Esophagus muscularis mucosa (tissue), 4 donors: ENCODE measurements around the gene REV1. TPM values are rescaled to one million over a fixed set of nuclear protein-coding genes. Genes with fewer than 3 reads are reported as not detected.

ENCODE experiments used
- DNase-seq: peaks from one replicate; pipeline ENCODE4 v3.0.0-alpha.2; 2017; ENCODE audit errors: extremely low spot score
- H3K27ac ChIP-seq, 4 donors: fragments of 200-600 bp; sonication (generic); replicated peaks in 1 of 4; 1 replicate in 3 of 4; 2 replicates in 1 of 4; pipeline ENCODE4 v1.5.1; 2016 to 2019; ENCODE audit warnings: mild to moderate bottlenecking in 1 of 4
- H3K27me3 ChIP-seq, 4 donors: fragments of 200-600 bp; sonication (generic); one replicate each; pipeline versions ENCODE4 v1.5.1 to v1.6.0; 2016 to 2019
- H3K36me3 ChIP-seq, 4 donors: fragments of 200-600 bp; sonication (generic); one replicate each; pipeline ENCODE4 v1.5.1; 2016 to 2019
- H3K4me1 ChIP-seq, 4 donors: fragments of 200-600 bp; sonication (generic); one replicate each; pipeline ENCODE4 v1.5.1; 2016 to 2019
- H3K4me3 ChIP-seq, 4 donors: fragments of 200-600 bp; sonication (generic); 1 replicate in 2 of 4; 2 replicates in 2 of 4; pipeline ENCODE4 v1.5.1; 2016 to 2019; ENCODE audit warnings: mild to moderate bottlenecking in 4 of 4, moderate library complexity in 1 of 4
- H3K9me3 ChIP-seq, 4 donors: fragments of 200-600 bp; sonication (generic); 1 replicate in 3 of 4; 2 replicates in 1 of 4; pipeline ENCODE4 v1.5.1; 2016 to 2019
- CTCF ChIP-seq, 3 experiments: fragments of 200-600 bp in 2 of 3; fragments of 450-650 bp in 1 of 3; sonication (generic) in 2 of 3; IDR thresholded peaks; one replicate each; pipeline ENCODE4 v1.5.1; 2017 to 2019; ENCODE audit warnings: antibody characterized with exemption in 3 of 3, mild to moderate bottlenecking in 2 of 3, moderate library complexity in 1 of 3
- EP300 ChIP-seq: sonication (generic); formaldehyde crosslinking; IDR thresholded peaks from one replicate; pipeline ENCODE4 v1.6.1; 2017; ENCODE audit warnings: antibody characterized with exemption
- POLR2A ChIP-seq: fragments of 450-650 bp; IDR thresholded peaks from one replicate; pipeline ENCODE4 v1.6.1; 2017; ENCODE audit warnings: antibody characterized with exemption, moderate library complexity, mild to moderate bottlenecking, low read depth
- POLR2AphosphoS5 ChIP-seq, 2 donors: sonication (generic); formaldehyde crosslinking; IDR thresholded peaks; one replicate each; pipeline ENCODE4 v1.6.1; 2017; ENCODE audit warnings: antibody characterized with exemption in 2 of 2
- WGBS: methylation state at CpG from one replicate; pipeline ENCODE4 v1.1.5; 2018; 5-methylcytosine and 5-hydroxymethylcytosine counted together
- intact Hi-C: fragments of 100-400 bp; cut with DNase I; formaldehyde crosslinking; loops from one replicate; pipeline ENCODE4 v1.15.1; 2023
- total RNA-seq, 4 donors: library from RNA; depleted of rRNA; stranded (reverse); fragments of >200 nt; gene quantifications; one replicate each; pipeline versions ENCODE4 v1.1.0 to v1.2.1, GENCODE V29; 2016

Gene REV1
- total RNA-seq, 4 donors from 2014 or later = 26.7 to 47.7 (median 31.4) TPM

- Histone ChIP-seq H3K9me3 (no peaks in the 10 kb centered on the region), H3K27ac (no peak overlapping the region), H3K4me3 (no peak overlapping the region), H3K36me3 (peaks cover 7 to 55% (median 31%) of the 10 kb centered on the region in 4 donors), H3K27me3 (no peaks in the 10 kb centered on the region), H3K4me1 (peaks cover 3 to 10% (median 7%) of the 10 kb centered on the region in 4 donors)
- 91% methylated on average over 4 of the region's 4 CpGs for WGBS
- intact Hi-C loops = no loop called here
- no peak for DNase-seq
- TF ChIP-seq CTCF (IDR thresholded peaks at IDR 0.05) = no peak
- TF ChIP-seq POLR2AphosphoS5 (IDR thresholded peaks at IDR 0.05) = no peak
- no peak for TF ChIP-seq EP300
- no peak for TF ChIP-seq POLR2A
Observed at GRCh38 chr2:99461828-99462483, 27.9 kb downstream of the REV1 start.

DNA sequence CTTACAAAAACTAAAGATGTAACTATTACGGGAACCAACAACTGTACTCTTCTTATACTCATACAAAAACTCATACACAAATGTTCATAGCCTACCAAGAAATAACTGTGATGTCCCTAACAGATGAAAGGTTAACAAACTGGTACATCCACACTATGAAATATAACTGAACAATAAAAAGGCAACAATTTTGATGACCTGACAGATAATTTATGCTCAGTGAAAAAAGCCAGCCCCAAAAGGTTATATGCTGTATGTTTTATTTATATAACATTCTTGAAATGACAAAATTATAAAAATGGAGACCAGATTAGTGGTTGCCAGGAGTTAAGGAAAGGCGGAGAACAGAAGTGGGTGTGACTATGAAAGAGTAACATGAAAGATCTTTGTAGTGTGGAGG lies 31.3 kb downstream of the REV1 start:
- H3K36me3 ChIP-seq = peaks cover 7 to 80% (median 46%) of the 10 kb centered on the region in 4 donors
- no peak overlapping the region for H3K4me3 ChIP-seq
- H3K27me3 ChIP-seq = no peaks in the 10 kb centered on the region
- TF ChIP-seq POLR2AphosphoS5 (IDR thresholded peaks at IDR 0.05) (no peak), EP300 (no peak), CTCF (IDR thresholded peaks at IDR 0.05) (no peak), POLR2A (no peak)
- WGBS = 95% methylated on average over 2 of the region's 2 CpGs
- no peak overlapping the region for H3K27ac ChIP-seq
- intact Hi-C loops = no loop called here
- H3K4me1 ChIP-seq = no peaks in the 10 kb centered on the region
- DNase-seq = no peak
- no peaks in the 10 kb centered on the region for H3K9me3 ChIP-seq

- Histone ChIP-seq H3K9me3 (no peaks in the 10 kb centered on the region), H3K4me3 (no peak overlapping the region), H3K27ac (peak overlapping the region in 2 of 4 donors; percentile 16 to 22), H3K27me3 (no peaks in the 10 kb centered on the region), H3K4me1 (peaks cover 0 to 22% (median 13%) of the 10 kb centered on the region in 4 donors), H3K36me3 (peaks cover 0 to 51% (median 34%) of the 10 kb centered on the region in 4 donors)
- no peak for DNase-seq
- intact Hi-C loops = no loop called here
- WGBS = 63% methylated on average over 4 of the region's 4 CpGs
- TF ChIP-seq POLR2AphosphoS5 (IDR thresholded peaks at IDR 0.05) (no peak), CTCF (IDR thresholded peaks at IDR 0.05) (no peak)
Observed at GRCh38 chr2:99451686-99452085, 38.1 kb downstream of the REV1 start.

GRCh38 chr2:99451280-99451679 lies 38.5 kb downstream of the REV1 start:
- WGBS = 40% methylated on average over 4 of the region's 4 CpGs
- Histone ChIP-seq H3K4me3 (peak overlapping the region in 1 of 4 donors; percentile 13), H3K4me1 (peaks cover 0 to 22% (median 13%) of the 10 kb centered on the region in 4 donors), H3K27ac (peak overlapping the region in 3 of 4 donors; percentile 12 to 22 (median 16)), H3K36me3 (peaks cover 0 to 47% (median 31%) of the 10 kb centered on the region in 4 donors), H3K9me3 (no peaks in the 10 kb centered on the region), H3K27me3 (no peaks in the 10 kb centered on the region)
- DNase-seq = no peak
- intact Hi-C loops = no loop called here
- TF ChIP-seq EP300 (no peak), CTCF (IDR thresholded peaks at IDR 0.05) (no peak), POLR2A (no peak), POLR2AphosphoS5 (IDR thresholded peaks at IDR 0.05) (no peak)

DNA sequence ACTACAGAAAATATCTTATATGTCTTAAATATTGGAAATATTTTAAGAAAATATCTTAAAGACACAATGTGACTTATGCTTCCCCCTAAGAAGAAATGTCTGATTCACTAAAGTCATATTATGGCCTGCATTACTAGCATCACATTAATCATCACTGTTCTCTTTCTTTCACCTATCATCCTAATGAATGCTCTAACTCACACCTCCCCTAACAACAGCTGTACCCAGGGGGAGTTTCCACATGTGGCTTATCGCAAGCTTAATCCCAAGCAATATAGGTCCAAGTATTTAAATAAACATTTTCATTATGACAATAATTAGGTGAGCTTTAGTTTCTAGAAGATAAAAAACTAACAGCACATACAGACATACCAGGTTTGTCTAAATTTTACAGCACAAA lies 39.6 kb downstream of the REV1 start:
- Histone ChIP-seq H3K27me3 (no peaks in the 10 kb centered on the region), H3K4me1 (peaks cover 0 to 22% (median 13%) of the 10 kb centered on the region in 4 donors), H3K27ac (no peak overlapping the region), H3K36me3 (peaks cover 0 to 36% (median 21%) of the 10 kb centered on the region in 4 donors), H3K9me3 (no peaks in the 10 kb centered on the region), H3K4me3 (no peak overlapping the region)
- TF ChIP-seq EP300 (no peak), POLR2A (no peak), POLR2AphosphoS5 (IDR thresholded peaks at IDR 0.05) (no peak), CTCF (IDR thresholded peaks at IDR 0.05) (no peak)
- no peak for DNase-seq
- WGBS = 41% methylated on average over 1 of the region's 1 CpG
- intact Hi-C loops = no loop called here
